OCI-LY1 (cell line): ENCODE measurements around the gene NDUFAF4.

Source experiments
- H2AFZ ChIP-seq: fragments of 200-600 bp; sonication (generic), shearing (Covaris generic); 2 replicates; pipeline ENCODE4 v1.6.0; 2014; ENCODE audit warnings: antibody characterized with exemption, mild to moderate bottlenecking, low read length
- H3F3A ChIP-seq: fragments of 200-600 bp; sonication (generic), shearing (Covaris generic); 2 replicates; pipeline ENCODE4 v1.6.0; 2014; ENCODE audit warnings: mild to moderate bottlenecking, antibody characterized with exemption, low read length, moderate library complexity; ENCODE audit not compliant: insufficient read depth
- H3K27ac ChIP-seq: fragments of 200-600 bp; sonication (generic); 2 replicates; pipeline ENCODE4 v1.5.1; 2014; ENCODE audit warnings: low read length, mixed run types, mild to moderate bottlenecking, low read depth; ENCODE audit not compliant: poor library complexity, severe bottlenecking
- H3K27me3 ChIP-seq: fragments of 200-600 bp; sonication (generic); 2 replicates; pipeline ENCODE4 v1.6.0; 2014; ENCODE audit warnings: antibody characterized with exemption, mild to moderate bottlenecking, low read length, moderate library complexity; ENCODE audit not compliant: insufficient read depth
- H3K36me3 ChIP-seq: fragments of 200-600 bp; sonication (generic); 2 replicates; pipeline ENCODE4 v1.6.1; 2014; ENCODE audit warnings: mild to moderate bottlenecking, antibody characterized with exemption, low read length, moderate library complexity, mixed read lengths; ENCODE audit not compliant: insufficient read depth
- H3K4me1 ChIP-seq: fragments of 200-600 bp; sonication (generic); 2 replicates; pipeline ENCODE4 v1.5.1; 2014; ENCODE audit warnings: mild to moderate bottlenecking, low read length, moderate library complexity; ENCODE audit not compliant: insufficient read depth, severe bottlenecking
- H3K4me2 ChIP-seq: fragments of 200-600 bp; sonication (generic), shearing (Covaris generic); 2 replicates; pipeline ENCODE4 v1.6.1; 2014; ENCODE audit warnings: low read length
- H3K4me3 ChIP-seq: fragments of 200-600 bp; sonication (generic); 2 replicates; pipeline ENCODE4 v1.5.1; 2014; ENCODE audit warnings: low read length, low read depth, mild to moderate bottlenecking, mixed read lengths; ENCODE audit not compliant: poor library complexity, severe bottlenecking
- H3K79me2 ChIP-seq: fragments of 200-600 bp; shearing (Covaris generic); 2 replicates; pipeline ENCODE4 v1.6.1; 2016; ENCODE audit warnings: mixed run types, low read length, mixed read lengths; ENCODE audit not compliant: insufficient read depth
- H3K9ac ChIP-seq: fragments of 200-600 bp; sonication (generic), shearing (Covaris generic); 2 replicates; pipeline ENCODE4 v1.6.1; 2014; ENCODE audit warnings: mild to moderate bottlenecking, low read length, mixed read lengths
- H3K9me2 ChIP-seq: fragments of 200-600 bp; sonication (generic), shearing (Covaris generic); 2 replicates; pipeline ENCODE4 v1.6.1; 2014; ENCODE audit warnings: low read depth, mild to moderate bottlenecking, low read length, mixed read lengths
- H3K9me3 ChIP-seq: fragments of 200-600 bp; shearing (Covaris generic); 2 replicates; pipeline ENCODE4 v1.6.1; 2014; ENCODE audit warnings: low read length, mixed read lengths
- H4K20me1 ChIP-seq: fragments of 200-600 bp; sonication (generic), shearing (Covaris generic); 2 replicates; pipeline ENCODE4 v1.6.0; 2016; ENCODE audit warnings: mild to moderate bottlenecking, low read length; ENCODE audit not compliant: insufficient read depth
- EZH2 ChIP-seq: fragments of 200-600 bp; sonication (generic), shearing (Covaris generic); IDR thresholded peaks from 2 replicates; pipeline ENCODE4 v1.8.0; 2017; ENCODE audit warnings: borderline replicate concordance, mixed run types, mild to moderate bottlenecking, antibody characterized with exemption, low read length, moderate library complexity, mixed read lengths
- TF ChIP-seq, protein P1 (sequence below): fragments of 200-600 bp; sonication (generic), shearing (Covaris generic); IDR thresholded peaks from 2 replicates; pipeline ENCODE4 v1.5.1; 2017; ENCODE audit warnings: mild to moderate bottlenecking, antibody characterized with exemption, low read length, moderate library complexity, mixed read lengths

NDUFAF4 gene

DNA sequence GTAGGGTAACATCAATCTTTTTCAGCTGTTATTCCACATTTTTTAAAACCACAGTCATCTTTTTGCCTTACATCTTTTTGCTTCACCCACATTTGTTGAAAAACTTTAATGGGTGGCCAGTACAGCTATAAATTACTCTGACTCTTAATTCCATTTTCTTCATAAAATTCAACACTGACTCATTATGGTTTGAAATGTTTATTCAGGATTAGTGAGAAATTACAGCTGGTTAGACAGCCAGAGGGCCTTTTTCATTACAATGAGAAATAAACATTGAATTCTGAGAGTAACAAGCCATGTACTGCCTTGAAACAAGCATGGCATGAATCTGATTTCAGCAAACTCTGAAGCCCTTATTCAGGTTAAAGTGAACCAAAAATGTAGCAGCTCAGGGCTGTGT, 19.5 kb downstream of the NDUFAF4 start:
- Histone ChIP-seq H2AFZ (no peak overlapping the region), H3K36me3 (no peaks in the 10 kb centered on the region), H3K4me2 (no peak overlapping the region), H3K9me3 (no peaks in the 10 kb centered on the region), H3K27ac (no peak overlapping the region), H3K79me2 (no peaks in the 10 kb centered on the region), H3K27me3 (no peaks in the 10 kb centered on the region; the same call in 1 of the 2 replicates), H3K4me3 (no peak overlapping the region), H4K20me1 (no peaks in the 10 kb centered on the region), H3K9ac (no peak overlapping the region), H3K4me1 (no peaks in the 10 kb centered on the region), H3K9me2 (no peaks in the 10 kb centered on the region), H3F3A (no peaks in the 10 kb centered on the region)
- no peak for TF ChIP-seq EZH2
- TF ChIP-seq, protein P1, sequence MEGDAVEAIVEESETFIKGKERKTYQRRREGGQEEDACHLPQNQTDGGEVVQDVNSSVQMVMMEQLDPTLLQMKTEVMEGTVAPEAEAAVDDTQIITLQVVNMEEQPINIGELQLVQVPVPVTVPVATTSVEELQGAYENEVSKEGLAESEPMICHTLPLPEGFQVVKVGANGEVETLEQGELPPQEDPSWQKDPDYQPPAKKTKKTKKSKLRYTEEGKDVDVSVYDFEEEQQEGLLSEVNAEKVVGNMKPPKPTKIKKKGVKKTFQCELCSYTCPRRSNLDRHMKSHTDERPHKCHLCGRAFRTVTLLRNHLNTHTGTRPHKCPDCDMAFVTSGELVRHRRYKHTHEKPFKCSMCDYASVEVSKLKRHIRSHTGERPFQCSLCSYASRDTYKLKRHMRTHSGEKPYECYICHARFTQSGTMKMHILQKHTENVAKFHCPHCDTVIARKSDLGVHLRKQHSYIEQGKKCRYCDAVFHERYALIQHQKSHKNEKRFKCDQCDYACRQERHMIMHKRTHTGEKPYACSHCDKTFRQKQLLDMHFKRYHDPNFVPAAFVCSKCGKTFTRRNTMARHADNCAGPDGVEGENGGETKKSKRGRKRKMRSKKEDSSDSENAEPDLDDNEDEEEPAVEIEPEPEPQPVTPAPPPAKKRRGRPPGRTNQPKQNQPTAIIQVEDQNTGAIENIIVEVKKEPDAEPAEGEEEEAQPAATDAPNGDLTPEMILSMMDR: no peak

DNA sequence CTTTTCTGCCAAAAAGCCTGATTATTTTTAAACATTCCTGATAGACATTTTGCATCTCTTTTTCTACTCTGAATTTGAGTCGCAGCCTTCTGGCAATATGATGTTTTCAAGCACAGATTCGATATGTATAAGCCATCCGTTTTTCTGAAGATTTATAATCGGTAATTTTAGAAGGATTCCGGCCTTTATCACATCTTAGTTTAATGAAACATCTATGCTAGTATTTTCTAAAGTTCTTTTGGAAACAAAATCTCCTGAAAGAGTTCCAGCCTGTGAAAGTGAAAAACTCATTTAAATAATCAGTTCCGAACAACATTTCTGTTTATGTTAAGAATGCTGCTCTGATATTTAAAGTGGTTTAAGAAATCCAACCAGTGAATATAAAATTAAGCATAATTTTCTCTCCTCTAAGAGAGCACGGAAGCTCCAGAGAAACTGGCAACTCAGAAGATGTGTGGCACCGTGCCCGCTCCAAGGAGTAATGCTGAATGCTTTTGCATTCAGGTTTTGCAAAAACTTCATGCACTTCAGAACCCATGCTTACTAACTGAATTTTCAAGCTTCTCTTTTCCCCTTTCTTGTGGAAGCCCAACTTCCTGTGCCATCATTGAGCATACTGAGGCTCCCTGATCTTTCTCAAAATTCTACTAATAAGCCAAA, 20.7 kb downstream of the NDUFAF4 start:
- H3K36me3 ChIP-seq: no peaks in the 10 kb centered on the region
- no peaks in the 10 kb centered on the region; the same call in 1 of the 2 replicates for H3K27me3 ChIP-seq
- H3K9me3 ChIP-seq: no peaks in the 10 kb centered on the region
- H3K4me3 ChIP-seq: no peak overlapping the region
- TF ChIP-seq, protein P1: no peak
- no peak for TF ChIP-seq EZH2
- H2AFZ ChIP-seq: 0 out of 2 replicates have a peak overlapping the region, but pooled peaks have one; percentile 42
- H3K4me1 ChIP-seq: no peaks in the 10 kb centered on the region
- H3F3A ChIP-seq: no peaks in the 10 kb centered on the region
- H3K9ac ChIP-seq: no peak overlapping the region
- H4K20me1 ChIP-seq: no peaks in the 10 kb centered on the region
- H3K79me2 ChIP-seq: no peaks in the 10 kb centered on the region
- no peak overlapping the region for H3K4me2 ChIP-seq
- H3K27ac ChIP-seq: no peak overlapping the region
- no peaks in the 10 kb centered on the region for H3K9me2 ChIP-seq

DNA sequence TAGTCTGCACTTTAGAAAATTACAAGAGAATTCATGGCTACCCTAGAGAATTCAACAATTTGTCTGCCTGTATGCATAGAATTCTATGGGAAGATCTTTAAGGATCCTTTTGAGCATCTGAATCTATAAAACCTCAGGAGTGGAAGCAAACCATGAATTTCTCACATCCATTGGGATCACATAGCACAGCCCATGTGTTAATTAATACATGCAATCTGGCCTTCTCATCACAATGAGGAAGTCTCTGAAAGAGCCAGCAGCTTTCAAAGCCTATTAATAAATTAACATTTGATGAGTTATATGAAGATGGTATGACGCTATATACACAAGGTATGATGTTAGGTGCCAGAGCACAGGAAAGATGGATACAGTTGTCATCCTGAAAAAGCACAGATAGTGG, 24.7 kb downstream of the NDUFAF4 start:
- Histone ChIP-seq H3K4me1 (no peaks in the 10 kb centered on the region), H3K36me3 (no peaks in the 10 kb centered on the region), H3F3A (no peaks in the 10 kb centered on the region), H3K27ac (no peak overlapping the region), H3K9me3 (no peaks in the 10 kb centered on the region), H2AFZ (no peak overlapping the region), H3K4me3 (no peak overlapping the region), H3K4me2 (no peak overlapping the region), H3K9ac (no peak overlapping the region), H3K79me2 (no peaks in the 10 kb centered on the region), H3K27me3 (no peaks in the 10 kb centered on the region; the same call in 1 of the 2 replicates), H4K20me1 (no peaks in the 10 kb centered on the region), H3K9me2 (no peaks in the 10 kb centered on the region)
- TF ChIP-seq, protein P1: no peak
- TF ChIP-seq EZH2: no peak
